WERI-Rb-1 (cell line): Measurements from ENCODE around the gene KIF5C.

Source experiments
- DNase-seq: peaks from one replicate; pipeline ENCODE4 v3.0.0-alpha.2; 2020
- H3K27ac ChIP-seq: fragments of 250-450 bp; sonication (Bioruptor Pico); 2 replicates; pipeline ENCODE4 v1.5.1; 2020; ENCODE audit warnings: mild to moderate bottlenecking, moderate library complexity
- H3K27me3 ChIP-seq: fragments of 250-450 bp; sonication (Bioruptor Pico); 2 replicates; pipeline ENCODE4 v1.5.1; 2021; ENCODE audit warnings: mild to moderate bottlenecking, low read depth, moderate library complexity; ENCODE audit not compliant: insufficient read depth, severe bottlenecking
- H3K36me3 ChIP-seq: fragments of 250-450 bp; sonication (Bioruptor Pico); 2 replicates; pipeline ENCODE4 v1.5.1; 2020; ENCODE audit warnings: mild to moderate bottlenecking, moderate library complexity
- H3K4me3 ChIP-seq: 2 replicates; pipeline ENCODE4 v1.5.1; 2011; ENCODE audit warnings: low read depth, mild to moderate bottlenecking, control low read depth, low read length
- H3K9me3 ChIP-seq: fragments of 250-450 bp; sonication (Bioruptor Pico); 2 replicates; pipeline ENCODE4 v1.5.1; 2021; ENCODE audit warnings: mild to moderate bottlenecking, moderate library complexity; ENCODE audit not compliant: severe bottlenecking
- CTCF ChIP-seq: IDR thresholded peaks from 2 replicates; pipeline ENCODE4 v1.5.1; 2011; ENCODE audit warnings: low read depth, mild to moderate bottlenecking, control low read depth, inconsistent platforms, low read length

The KIF5C gene

GRCh38 chr2:149068996-149069888 lies 194.2 kb downstream of the KIF5C start:
- Histone ChIP-seq H3K4me3 (no peak overlapping the region), H3K27me3 (no peaks in the 10 kb centered on the region), H3K27ac (no peak overlapping the region), H3K9me3 (no peaks in the 10 kb centered on the region), H3K36me3 (no peaks in the 10 kb centered on the region)
- no peak for TF ChIP-seq CTCF
- no peak for DNase-seq

GRCh38 chr2:149070681-149071320 lies 195.8 kb downstream of the KIF5C start:
- Histone ChIP-seq H3K27ac (no peak overlapping the region), H3K4me3 (no peak overlapping the region), H3K36me3 (no peaks in the 10 kb centered on the region), H3K9me3 (no peaks in the 10 kb centered on the region), H3K27me3 (no peaks in the 10 kb centered on the region)
- TF ChIP-seq CTCF = no peak
- DNase-seq = no peak

GRCh38 chr2:149075105-149075504 lies 200.1 kb downstream of the KIF5C start:
- DNase-seq = no peak
- H3K4me3 ChIP-seq = no peak overlapping the region
- H3K36me3 ChIP-seq = no peaks in the 10 kb centered on the region
- no peaks in the 10 kb centered on the region for H3K27me3 ChIP-seq
- no peaks in the 10 kb centered on the region for H3K9me3 ChIP-seq
- H3K27ac ChIP-seq = no peak overlapping the region
- TF ChIP-seq CTCF = no peak

GRCh38 chr2:149075853-149076252 lies 200.8 kb downstream of the KIF5C start:
- no peak for DNase-seq
- Histone ChIP-seq H3K4me3 (no peak overlapping the region), H3K27me3 (no peaks in the 10 kb centered on the region), H3K27ac (no peak overlapping the region), H3K9me3 (no peaks in the 10 kb centered on the region), H3K36me3 (no peaks in the 10 kb centered on the region)
- TF ChIP-seq CTCF = no peak
